Stimulated activated CD4-positive, alpha-beta T cell treated with anti-CD3 and anti-CD28 coated beads, Interleukin-1b, Interleukin-23, amount 100 ng/mL, for 1 hour (primary cell): ENCODE results near the gene ERGIC2.

Experiments
- DNase-seq, 2 donors: peaks; one replicate each; pipeline ENCODE4 v3.0.0-alpha.2; 2020; ENCODE audit warnings: low read depth in 2 of 2

Gene ERGIC2

DNA sequence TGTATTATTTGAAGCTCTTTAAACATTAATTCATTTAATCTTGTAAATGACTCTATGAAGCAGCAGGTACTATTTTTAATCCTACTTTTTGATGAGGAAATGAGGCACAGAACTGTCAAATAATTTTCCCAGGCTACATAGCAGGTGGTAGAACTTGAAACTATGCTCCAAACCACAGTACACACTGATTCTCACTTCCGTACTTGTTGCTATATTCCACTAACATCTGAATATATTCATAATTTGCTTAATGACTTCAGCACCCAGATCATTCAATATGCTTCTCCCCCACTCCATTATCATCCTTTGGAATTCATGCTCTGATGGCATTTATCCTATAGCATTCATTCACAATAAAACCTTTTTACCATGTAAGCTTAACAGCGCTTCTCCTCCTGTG lies 4.9 kb downstream of the ERGIC2 start:
- no peak for DNase-seq

DNA sequence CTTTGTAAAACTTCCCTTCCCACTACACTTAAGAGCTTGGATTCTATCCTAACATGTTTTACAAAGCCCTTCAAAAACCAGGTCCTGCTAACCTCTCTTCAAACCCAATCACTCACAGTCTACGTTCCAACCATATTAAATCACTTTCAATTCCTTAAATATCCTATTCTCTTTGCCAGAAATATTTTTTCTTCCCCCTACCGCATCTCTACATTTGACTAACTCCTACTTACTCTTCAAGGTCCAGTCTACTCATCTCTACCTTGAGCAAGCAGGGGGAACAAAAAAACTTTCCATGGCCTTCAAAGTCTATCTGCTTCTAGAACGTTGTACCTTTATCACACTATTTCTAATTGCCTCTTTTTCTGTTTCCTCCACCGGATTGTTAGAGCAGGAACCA lies 6.1 kb downstream of the ERGIC2 start:
- no peak for DNase-seq

DNA sequence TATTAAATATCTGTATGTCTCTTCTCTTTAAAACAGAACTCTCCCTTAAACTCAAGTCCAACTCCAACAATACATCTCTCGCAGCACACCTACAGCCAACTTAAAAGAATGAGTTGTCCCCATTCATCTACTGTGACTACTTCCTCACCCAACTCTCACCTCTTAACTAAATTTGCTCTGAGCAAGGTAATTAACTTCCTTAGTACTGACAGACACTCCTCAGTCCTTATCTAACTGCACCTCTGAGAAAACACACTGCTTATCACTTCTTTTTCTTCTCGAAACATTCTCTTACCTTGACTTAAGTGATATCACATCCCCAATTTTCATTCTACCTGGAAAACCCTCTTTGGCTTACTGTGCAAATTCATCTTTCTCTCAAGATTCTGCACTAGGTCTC lies 7.0 kb downstream of the ERGIC2 start:
- DNase-seq, result no peak

DNA sequence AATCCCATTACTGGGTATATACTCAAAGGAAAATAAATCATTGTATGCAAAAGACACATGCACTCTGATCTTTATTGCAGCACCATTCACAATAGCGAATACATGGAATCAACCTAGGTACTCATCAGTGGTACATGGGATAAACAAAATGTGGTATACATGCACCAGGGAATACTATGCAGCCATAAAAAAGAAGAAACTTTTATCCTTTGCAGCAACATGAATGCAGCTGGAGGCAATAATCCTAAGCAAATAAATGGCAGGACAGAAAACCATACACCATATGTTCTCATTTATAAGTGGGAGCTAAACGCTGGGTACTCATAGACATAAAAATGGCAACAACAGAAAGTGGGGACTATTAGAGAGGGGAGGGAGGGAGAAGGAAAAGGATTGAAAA lies 15.9 kb downstream of the ERGIC2 start:
- no peak for DNase-seq

DNA sequence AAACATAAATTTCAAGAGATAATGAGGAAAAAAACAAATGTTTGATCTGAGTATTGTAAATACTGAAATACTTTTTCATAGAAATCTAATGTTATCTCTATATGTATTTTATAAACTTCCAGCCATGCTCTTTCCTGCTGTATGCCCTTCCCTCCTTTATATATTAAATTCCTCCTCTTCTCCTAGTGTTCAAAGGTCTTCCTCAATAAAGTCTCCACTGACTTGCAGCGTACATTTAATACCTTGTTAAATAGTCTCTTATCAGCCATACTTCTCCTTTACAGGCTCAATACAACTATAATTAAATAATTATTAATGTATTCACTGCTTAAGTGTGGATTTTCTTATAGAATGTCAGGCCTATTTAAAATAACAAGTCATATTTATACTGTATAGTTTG lies 26.0 kb downstream of the ERGIC2 start:
- DNase-seq, result no peak

DNA sequence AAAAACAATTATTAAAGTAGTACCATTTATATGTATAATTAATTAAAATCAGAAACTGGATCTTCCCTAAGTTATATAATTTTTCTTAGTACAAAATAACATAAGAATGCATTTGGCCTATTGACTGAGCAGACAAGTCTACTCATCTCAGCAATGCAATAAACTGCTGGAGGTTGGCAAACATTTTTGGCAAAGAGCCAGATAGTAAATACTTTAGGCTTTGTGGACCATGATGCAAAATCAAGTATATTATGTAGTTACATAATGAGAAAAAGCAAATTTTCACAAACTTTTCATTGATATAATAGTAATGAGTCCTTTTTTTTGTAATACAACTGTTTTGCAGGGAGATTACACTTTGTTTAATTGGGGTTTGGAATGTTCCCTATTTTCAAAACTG lies 30.9 kb downstream of the ERGIC2 start:
- no peak for DNase-seq

DNA sequence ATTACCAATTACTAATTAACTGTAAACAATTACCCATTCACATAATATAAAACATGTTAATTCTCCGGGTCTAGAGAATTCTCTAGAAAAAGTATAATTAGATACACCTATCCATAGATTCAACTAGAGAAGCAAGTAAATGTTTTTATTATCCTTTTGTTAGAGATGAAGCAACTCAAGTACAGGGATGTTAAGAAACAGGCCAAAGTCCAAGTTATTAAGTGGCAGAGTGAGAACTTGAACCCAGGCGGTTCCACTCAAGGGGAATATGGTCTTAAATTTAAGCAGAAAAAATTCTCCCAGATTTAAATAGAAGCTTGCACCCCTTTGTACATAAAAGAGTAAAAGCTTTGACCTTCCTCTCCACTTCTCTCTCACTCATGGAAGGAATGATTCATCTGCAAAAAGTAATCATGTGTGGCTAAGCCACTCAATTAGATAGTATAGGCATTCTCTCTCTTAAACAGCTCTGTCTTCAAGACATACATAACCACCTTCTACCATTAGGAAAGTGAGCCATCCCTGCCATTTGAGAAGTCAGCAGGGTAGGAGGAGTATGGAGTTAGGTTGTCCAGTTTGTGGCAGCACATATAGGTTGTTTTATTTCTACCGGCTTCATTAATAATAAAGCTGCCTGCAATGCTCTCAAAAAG lies 34.1 kb downstream of the ERGIC2 start:
- no peak for DNase-seq

DNA sequence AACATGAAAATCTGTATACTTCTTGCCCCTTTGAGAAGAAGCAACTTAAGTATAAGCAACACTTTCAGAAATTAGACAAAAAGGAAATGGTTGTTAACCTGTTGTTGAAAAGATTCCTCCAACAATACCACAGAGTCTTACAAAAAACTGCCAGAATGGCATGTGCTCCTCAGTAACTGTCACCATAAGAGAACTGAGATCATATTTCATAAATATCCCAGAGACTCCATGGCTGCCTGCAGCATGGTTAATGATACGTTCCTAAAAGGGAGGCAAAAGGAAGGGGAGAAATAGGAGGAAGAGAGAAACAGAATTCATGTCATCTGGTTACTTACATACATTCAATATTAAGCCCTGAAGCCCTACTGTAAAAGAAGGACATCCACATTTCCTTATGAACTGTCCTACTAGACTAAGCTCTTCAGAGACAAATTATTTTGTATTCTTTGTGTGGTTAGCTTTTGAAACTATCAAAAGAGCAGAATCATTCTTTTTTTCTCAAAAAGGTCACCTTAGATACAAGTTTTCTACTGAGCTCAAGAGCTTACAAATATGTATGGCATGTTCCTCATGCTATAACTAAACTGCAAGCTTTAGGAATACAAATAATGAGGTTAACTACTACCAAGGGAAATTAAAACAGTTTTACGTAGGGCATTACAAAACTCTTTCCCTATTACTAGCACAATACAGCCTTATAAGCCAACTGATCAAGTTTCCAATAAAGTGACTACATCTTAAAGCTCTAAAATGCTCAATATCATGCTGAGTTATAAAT lies 37.8 kb downstream of the ERGIC2 start:
- DNase-seq, result no peak

DNA sequence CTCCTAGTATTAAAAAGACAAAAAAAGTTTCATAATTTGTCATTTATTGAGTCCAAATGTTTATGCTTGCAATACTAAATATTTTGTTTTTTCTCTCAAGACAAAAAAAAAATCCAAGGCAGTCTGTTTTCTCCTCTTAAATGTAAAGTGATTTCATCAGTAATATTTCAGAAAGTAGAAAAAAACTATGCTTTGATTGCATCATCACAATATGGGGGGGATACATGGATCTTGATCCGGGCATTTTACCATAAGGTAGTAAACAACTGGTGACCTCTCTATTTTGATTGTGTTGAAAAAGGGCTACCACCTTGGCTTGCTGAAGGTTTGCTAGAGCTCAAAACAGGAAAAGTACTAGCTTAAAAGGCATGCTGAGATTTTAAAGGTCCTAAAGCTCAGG lies 43.6 kb downstream of the ERGIC2 start:
- DNase-seq, result no peak

DNA sequence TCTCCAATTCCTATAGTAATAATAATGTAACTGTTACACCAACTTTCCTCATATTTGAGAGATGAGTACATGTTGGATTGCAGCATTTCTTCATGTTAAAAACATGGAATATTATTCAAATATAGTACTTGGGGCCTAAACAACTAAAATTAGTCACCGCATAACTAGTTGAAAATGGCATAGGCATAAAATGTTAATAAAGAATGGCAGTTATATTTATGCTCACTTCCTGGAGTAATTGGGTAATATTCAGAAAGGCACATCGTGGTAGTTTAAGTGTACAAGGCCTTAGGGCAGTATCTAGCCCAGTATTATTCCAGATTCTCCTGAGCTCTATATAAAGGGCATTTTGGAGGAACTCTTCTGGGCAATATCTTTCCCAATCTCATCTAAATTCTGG lies 46.0 kb downstream of the ERGIC2 start:
- DNase-seq, result no peak

DNA sequence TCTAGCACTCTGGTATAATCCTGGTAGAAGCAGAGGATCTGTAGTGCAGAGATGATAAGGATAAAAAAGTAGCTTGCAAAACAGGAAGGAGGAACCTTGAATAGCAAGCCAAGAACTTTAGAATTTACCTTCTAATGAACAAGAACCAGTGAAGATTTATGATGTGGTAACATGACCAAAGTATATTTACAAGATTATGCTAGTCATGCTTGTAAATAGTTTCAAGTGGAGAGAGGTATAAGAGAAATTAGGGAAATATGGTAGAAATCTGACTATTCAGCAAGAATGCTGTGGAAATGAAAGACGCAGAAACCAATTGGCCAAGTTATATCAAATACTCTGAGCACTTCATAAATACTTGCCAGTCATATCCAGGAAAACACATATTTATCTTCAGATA lies 47.8 kb downstream of the ERGIC2 start:
- DNase-seq, result no peak

DNA sequence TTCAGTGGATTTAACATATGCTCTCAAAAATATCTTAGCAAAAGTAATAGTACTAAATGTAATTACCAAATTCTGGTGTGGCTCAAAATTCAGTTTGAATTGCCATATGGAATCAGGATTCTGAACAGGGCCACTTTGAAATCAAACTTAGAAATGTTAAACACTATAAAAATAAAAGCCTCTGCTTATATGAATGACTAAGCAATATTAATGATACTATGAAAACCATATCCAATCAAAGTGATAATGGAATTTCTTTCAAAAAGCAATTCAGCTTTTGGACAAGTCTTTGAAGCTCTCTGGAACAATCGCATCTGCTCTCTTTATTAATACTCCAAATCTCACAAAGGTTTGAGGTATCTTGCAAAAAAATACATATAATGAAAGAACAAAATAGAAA lies 51.6 kb downstream of the ERGIC2 start:
- no peak for DNase-seq

DNA sequence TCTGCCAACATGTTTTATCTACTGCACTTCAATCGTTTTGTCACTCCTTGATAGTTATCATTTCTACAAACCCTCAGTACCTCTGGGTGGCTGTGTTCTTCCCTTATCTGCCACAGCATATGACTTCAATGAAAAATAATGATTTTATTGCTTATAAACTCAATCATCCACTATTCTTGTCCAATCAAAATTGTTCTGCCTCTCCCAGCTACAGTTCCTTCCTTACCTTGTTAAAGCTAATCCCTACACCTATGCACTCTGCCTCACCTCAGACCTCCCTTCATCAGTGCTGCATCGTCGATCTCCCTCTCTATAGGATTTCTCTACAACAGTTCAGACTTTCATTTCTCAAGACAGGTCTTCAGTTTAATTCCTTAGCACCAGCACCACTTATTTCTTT lies 58.8 kb downstream of the ERGIC2 start:
- no peak for DNase-seq

DNA sequence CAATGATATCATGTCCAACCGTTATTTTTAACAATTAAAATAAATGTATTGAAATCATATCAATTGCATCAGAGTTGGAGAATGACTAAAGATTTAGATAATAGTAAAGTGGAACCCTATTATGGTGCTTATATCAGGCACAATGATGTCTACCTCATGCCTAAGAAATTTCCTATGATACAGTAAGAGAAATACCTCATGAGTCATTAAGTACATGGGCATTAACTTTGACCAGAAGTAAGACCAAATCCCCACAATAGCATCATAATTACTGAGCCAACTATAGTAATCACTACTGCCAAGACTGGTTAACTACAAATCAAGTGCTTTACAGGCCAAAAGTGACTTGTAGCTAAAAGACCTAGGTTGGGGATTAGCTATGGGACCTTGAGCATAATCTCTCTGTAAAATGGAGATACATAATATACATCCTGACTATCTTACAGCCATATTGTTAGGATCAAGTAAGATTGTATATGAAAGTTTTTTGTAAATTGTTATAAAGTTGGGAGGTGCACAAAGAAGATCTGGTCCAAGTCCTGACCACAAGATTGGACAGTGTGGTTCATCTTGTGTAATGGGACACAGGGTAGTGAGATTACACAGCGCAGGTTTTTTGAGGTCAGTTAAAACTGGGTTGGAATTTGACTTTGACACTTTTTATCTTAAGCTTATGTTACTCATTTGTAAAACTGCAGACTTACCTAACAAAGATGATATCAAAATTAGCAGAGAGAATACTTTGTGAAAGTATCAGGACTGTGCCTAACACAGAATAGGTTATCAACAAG lies 60.5 kb downstream of the ERGIC2 start:
- no peak for DNase-seq

DNA sequence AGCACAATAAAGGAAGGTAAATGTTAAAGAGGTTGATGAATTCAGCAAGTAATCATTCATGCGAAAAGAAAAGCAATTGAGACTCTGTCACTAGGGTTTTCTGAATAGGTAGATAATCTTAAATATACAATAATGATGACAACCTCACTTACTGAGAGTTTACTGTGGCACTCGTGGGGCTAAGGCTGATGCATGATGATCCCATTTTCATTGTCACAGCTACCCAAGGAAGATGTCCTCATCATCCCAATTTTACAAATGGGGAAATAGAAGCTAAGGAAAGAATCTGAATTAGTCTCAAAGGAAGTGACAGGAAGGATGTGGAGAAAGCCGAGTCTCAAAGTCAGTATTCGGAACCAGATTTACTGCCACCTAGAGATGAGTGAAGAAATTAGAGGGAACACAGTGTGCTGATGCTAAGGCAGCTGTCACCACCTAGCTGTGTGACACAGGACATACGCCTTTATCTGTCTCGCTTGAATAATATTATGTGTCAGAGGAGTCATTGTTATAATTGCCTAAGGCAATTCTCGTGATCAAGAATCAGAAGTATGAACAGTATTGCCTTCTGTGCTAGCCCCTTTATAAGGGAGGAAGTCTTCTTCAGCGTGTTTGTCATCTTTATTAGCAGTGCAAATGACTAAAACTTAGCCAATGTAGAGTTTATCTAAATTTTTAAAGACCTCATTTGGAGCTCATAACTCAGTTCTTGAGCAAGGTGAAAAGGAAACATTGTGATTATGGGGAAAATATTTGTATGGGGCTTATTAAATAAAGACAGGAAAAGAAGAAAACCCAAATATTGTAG lies 63.2 kb downstream of the ERGIC2 start:
- DNase-seq, result peak in 1 of 2 donors; percentile 1

DNA sequence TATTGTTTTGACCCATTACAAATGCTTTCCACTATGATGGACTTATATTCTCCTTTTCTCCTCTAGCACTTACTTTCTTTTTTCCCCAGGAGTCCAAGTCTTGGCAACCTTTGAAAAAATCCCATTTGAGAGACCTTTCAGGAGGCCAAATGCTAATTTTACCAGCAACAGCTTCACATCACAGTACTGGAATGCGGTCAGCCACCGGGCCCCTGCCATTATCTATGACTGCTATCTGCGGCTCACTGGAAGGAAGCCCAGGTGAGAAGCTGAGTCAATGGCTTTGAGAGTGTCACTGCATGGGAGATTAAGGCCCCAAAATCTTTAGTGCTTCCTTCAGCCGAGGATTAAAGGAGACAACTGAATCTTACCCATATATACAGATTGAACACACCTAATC lies 64.2 kb downstream of the ERGIC2 start:
- DNase-seq, result no peak

DNA sequence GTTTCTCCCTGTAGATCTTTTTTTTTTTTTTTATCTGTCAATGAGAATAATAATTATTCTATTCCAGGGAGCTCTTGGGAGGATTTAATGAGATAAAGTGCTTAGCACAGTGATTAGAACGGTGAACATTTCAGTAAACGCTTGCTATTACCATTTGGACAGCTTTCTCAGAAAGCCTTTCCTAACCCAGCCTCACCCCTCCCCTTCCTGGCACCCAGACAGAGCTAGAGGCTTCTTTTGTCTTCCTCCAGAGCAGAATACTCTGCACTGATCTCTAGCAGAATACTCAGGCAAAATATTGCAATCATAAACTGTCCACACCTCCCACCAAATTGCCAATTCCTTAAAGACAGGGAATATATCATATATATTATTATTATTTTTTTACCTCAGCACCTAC lies 66.6 kb downstream of the ERGIC2 start:
- no peak for DNase-seq

DNA sequence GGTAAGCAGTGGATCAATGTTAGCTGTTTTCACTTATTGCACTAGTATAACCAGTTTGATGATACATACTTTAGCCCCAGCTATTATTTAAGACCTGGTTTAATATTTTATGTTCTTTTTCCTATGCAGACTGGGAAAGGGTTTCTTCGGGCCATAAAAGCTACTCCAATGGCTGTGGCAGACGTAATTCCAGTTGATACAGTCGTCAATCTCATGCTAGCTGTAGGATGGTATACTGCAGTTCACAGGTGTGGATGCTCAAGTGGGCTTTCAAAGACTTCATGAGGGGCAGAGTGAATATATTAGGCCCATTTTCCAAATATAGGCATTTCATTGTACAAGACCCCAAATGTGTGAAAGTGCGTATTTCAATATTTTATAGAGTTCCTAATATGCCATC lies 70.1 kb downstream of the ERGIC2 start:
- DNase-seq, result no peak

DNA sequence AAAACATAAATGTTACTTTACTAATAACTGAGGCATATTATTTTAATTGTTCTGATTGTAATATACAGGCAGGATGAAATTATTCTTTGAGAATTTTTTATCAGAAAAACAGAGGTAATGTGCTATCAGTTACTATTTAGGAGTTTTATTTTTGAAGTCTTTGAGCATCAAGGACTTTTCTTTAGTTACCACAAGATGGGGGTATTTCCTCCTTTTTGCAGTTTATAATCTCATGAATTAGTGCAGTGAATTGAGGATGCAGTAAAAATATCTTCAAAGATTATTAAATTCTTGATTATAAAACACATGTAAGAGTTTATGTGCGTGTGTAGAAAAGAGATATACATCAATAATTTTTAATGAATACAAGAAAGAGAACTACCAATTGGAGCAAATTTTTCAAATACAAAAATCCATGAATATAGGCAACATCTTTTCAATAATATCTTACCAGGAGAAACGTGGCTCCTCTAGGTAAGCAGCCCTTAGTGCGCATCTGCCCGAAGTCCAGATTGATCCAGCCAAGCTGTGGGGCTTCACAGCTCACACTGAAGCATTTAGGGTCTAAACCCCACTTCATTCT lies 71.6 kb downstream of the ERGIC2 start:
- no peak for DNase-seq

DNA sequence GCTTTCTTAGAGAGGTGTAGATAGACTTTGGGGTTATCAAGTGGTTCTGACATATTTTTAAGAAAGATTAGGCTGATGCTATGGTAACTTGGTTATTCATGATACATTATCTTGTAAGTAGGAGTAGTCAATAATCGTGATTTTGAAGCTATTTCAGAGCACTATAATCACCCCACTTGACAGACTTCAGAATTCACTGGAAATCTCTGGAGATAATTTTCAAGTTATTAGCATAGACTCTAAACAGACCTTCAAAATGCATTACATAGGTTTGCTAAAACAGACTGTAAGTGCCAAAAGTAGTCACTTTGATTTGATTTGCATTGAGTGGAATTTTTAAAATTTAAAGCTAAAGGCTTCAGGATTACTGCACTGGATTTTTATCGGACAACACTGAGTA lies 74.3 kb downstream of the ERGIC2 start:
- DNase-seq, result no peak

DNA sequence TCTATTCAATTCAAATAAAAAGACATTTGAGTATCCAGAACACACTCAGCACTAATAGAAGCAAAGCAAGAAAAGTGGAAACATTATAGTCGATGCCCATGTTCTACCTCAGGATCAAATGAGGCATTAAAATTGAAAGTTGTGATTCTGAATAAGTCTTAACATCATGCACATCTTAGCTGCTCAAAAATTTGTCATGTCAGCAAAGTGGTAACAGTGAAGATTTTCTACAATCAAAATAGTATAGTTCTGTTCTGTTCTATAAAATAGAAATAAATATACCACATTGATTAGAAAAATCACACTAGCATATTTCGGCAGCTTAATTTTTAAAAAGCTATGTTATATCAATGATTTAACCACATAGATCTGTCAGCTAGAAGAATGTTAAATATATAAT lies 74.7 kb downstream of the ERGIC2 start:
- DNase-seq, result no peak

DNA sequence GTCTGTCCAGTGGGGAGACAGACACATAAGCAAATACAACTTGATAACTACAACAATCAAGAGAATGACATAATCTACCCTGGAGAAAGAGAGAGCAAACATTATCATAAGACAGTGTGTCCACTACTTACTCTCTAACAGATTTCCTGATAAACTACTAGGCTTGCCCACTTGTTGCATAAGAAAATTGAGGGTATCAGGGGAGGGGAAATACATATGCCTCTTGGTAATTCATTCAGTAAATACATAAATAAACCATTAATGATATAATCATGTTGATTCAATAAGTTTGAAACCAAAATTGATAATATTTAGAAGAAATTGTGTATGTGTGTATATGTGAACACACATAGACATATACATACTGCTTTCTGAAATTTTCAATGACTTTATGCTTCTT lies 76.6 kb downstream of the ERGIC2 start:
- DNase-seq, result no peak
